Stomach (tissue), 9 donors: Measurements from ENCODE around the gene GPR139. TPM values are rescaled to one million over a fixed set of nuclear protein-coding genes. Genes with fewer than 3 reads are reported as not detected.

Source experiments
- DNase-seq, 2 donors: peaks; one replicate each; pipeline versions ENCODE4 v3.0.0 to v3.0.0-alpha.2; 2013 to 2019
- H3K27ac ChIP-seq, 5 donors: fragments of 200-600 bp in 4 of 5; sonication (generic) in 4 of 5; one replicate each; pipeline ENCODE4 v1.5.1; 2013 to 2019; ENCODE audit warnings: mild to moderate bottlenecking in 1 of 5, moderate library complexity in 1 of 5
- H3K27me3 ChIP-seq, 3 donors: fragments of 200-600 bp; sonication (generic); one replicate each; pipeline ENCODE4 v1.5.1; 2017 to 2019; ENCODE audit warnings: mixed run types in 1 of 3
- H3K36me3 ChIP-seq, 4 donors: fragments of 200-600 bp; sonication (generic); 1 replicate in 3 of 4; 2 replicates in 1 of 4; pipeline ENCODE4 v1.5.1; 2016 to 2019
- H3K4me1 ChIP-seq, 4 donors: fragments of 200-600 bp; sonication (generic); one replicate each; pipeline ENCODE4 v1.5.1; 2016 to 2019
- H3K4me3 ChIP-seq, 4 donors: fragments of 200-600 bp; sonication (generic) in 3 of 4; one replicate each; pipeline ENCODE4 v1.5.1; 2016 to 2019; ENCODE audit warnings: mild to moderate bottlenecking in 1 of 4
- H3K9me3 ChIP-seq, 4 donors: fragments of 200-600 bp; sonication (generic); one replicate each; pipeline ENCODE4 v1.5.1; 2016 to 2019
- EP300 ChIP-seq: sonication (generic); formaldehyde crosslinking; IDR thresholded peaks from one replicate; pipeline ENCODE4 v1.6.1; 2017; ENCODE audit warnings: antibody characterized with exemption
- POLR2A ChIP-seq, 4 donors: fragments of 450-650 bp; IDR thresholded peaks; one replicate each; pipeline ENCODE4 v1.6.1; 2016; ENCODE audit warnings: antibody characterized with exemption in 4 of 4, control low read depth in 2 of 4, mild to moderate bottlenecking in 1 of 4, moderate library complexity in 1 of 4
- POLR2AphosphoS5 ChIP-seq, 3 donors: sonication (generic); formaldehyde crosslinking; IDR thresholded peaks; one replicate each; pipeline ENCODE4 v1.6.1; 2016; ENCODE audit warnings: antibody characterized with exemption in 3 of 3
- WGBS, 5 donors: extraction: QIAGEN DNeasy Blood & Tissue Kit in 3 of 5; methylation state at CpG; one replicate each; pipeline versions ENCODE4 v1.1.5 to v1.1.7; 2013 to 2018; 5-methylcytosine and 5-hydroxymethylcytosine counted together
- intact Hi-C: fragments of 100-400 bp; cut with DNase I; formaldehyde crosslinking; loops from one replicate; pipeline ENCODE4 v1.15.1; 2023; ENCODE audit warnings: low total_unique reads
- polyA plus RNA-seq, 3 donors: library from polyadenylated mRNA; stranded (reverse); fragments of 200-250 nt; gene quantifications; one replicate each; pipeline ENCODE4 v1.2.3, GENCODE V29; 2013
- total RNA-seq, 5 donors: library from RNA; depleted of rRNA; stranded (reverse); fragments of >200 nt; gene quantifications; one replicate each; pipeline versions ENCODE4 v1.1.0 to v1.2.3, GENCODE V29; 2014 to 2016
- TF ChIP-seq, protein P1 (sequence below), 7 experiments: fragments of 450-650 bp in 4 of 7; fragments of 200-600 bp in 3 of 7; sonication (generic) in 3 of 7; IDR thresholded peaks; one replicate each; pipeline ENCODE4 v1.5.1; 2016 to 2019; ENCODE audit warnings: antibody characterized with exemption in 7 of 7, control low read depth in 2 of 7, mild to moderate bottlenecking in 1 of 7
- donor health status: healthy with polysubstance abuse.
- donor health status: Bipolar disorder and iron deficiency.
- donor health status: healthy.

Gene GPR139
- total and polyA plus RNA-seq, 8 donors, result not detected

DNA sequence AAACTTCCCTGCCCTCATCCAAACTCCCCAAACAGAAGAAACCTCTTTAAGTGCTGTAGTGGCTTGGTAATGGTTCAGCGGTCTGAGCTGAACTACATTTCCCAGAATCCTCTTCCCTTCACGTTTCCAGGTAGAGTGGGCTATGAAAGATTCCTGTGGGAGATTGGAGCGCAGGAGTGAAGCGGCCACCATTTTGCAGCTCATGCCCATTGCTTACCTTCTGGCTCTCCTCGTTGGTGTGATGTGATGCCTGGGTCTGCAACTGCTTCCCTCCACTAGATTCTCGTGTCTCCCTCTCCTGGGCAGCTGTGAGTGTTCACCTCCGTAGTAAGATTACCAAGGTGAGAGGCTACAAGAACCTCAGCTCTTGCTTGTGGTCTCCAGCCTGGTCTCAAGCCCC, 82.1 kb downstream of the GPR139 start:
- peaks cover 0 to 11% (median 0%) of the 10 kb centered on the region in 3 donors for H3K27me3 ChIP-seq
- H3K9me3 ChIP-seq, result no peaks in the 10 kb centered on the region
- no peak for DNase-seq
- no peaks in the 10 kb centered on the region for H3K4me1 ChIP-seq
- TF ChIP-seq EP300 (no peak), POLR2AphosphoS5 (IDR thresholded peaks at IDR 0.05) (no peak), POLR2A (IDR thresholded peaks at IDR 0.05) (no peak)
- TF ChIP-seq, protein P1, sequence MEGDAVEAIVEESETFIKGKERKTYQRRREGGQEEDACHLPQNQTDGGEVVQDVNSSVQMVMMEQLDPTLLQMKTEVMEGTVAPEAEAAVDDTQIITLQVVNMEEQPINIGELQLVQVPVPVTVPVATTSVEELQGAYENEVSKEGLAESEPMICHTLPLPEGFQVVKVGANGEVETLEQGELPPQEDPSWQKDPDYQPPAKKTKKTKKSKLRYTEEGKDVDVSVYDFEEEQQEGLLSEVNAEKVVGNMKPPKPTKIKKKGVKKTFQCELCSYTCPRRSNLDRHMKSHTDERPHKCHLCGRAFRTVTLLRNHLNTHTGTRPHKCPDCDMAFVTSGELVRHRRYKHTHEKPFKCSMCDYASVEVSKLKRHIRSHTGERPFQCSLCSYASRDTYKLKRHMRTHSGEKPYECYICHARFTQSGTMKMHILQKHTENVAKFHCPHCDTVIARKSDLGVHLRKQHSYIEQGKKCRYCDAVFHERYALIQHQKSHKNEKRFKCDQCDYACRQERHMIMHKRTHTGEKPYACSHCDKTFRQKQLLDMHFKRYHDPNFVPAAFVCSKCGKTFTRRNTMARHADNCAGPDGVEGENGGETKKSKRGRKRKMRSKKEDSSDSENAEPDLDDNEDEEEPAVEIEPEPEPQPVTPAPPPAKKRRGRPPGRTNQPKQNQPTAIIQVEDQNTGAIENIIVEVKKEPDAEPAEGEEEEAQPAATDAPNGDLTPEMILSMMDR (IDR thresholded peaks at IDR 0.05), result no peak
- WGBS, 5 donors, result 42 to 57% (median 52%) methylated on average over 7 of the region's 7 CpGs
- no peak overlapping the region for H3K4me3 ChIP-seq
- intact Hi-C loops, result no loop called here
- no peak overlapping the region for H3K27ac ChIP-seq
- no peaks in the 10 kb centered on the region for H3K36me3 ChIP-seq

DNA sequence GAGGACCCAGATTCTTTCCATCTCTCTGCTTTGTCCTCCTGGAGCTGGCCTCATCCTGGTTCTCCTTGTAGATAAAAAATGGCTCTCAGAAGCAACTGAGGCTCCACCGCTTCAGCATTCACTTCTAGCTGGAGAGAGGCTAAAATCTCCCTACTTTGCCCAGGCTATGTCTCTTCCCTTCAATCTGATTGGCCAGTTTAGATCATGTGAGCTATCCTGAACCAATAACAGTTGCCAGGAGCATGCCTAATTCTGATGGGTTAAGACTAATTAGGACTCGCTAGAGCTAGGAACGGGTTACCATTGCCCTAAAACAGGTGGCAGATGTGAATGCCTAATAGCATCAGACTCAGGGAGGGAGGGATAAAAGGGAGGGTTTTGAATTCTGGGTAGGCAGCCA, 89.6 kb downstream of the GPR139 start:
- Histone ChIP-seq H3K9me3 (no peaks in the 10 kb centered on the region), H3K36me3 (no peaks in the 10 kb centered on the region), H3K4me3 (no peak overlapping the region), H3K4me1 (no peaks in the 10 kb centered on the region), H3K27me3 (no peaks in the 10 kb centered on the region), H3K27ac (no peak overlapping the region)
- TF ChIP-seq POLR2A (IDR thresholded peaks at IDR 0.05), result no peak
- TF ChIP-seq, protein P1 (IDR thresholded peaks at IDR 0.05), result no peak
- TF ChIP-seq POLR2AphosphoS5 (IDR thresholded peaks at IDR 0.05), result no peak
- 77 to 88% (median 87%) methylated on average over 3 of the region's 3 CpGs for WGBS, 5 donors
- intact Hi-C loops, result no loop called here
- no peak for DNase-seq

Other genes with a start within 250 kb of the GPR139 start
- gene GPRC5B, start 189.0 kb downstream of the GPR139 start, total RNA-seq, result 10 to 100 TPM in 3 of 5 donors, 1 to 10 TPM in 2; 6.1 to 77.2 (median 24.2) TPM
- gene GPRC5B, start 189.0 kb downstream of the GPR139 start, polyA plus RNA-seq, result 10 to 100 TPM; 16.3 to 30.3 (median 24.9) TPM